C4-2B (cell line): Measurements from ENCODE around the gene WNT7B.

Experiments used
- H3K27ac ChIP-seq: fragments of 450-650 bp; 2 replicates; pipeline ENCODE4 v1.5.1; 2017
- ZFX ChIP-seq: fragments of 450-650 bp; IDR thresholded peaks from 2 replicates; pipeline ENCODE4 v1.6.1; 2017
- TF ChIP-seq, protein P1 (sequence below): fragments of 450-650 bp; conservative IDR thresholded peaks from 2 replicates; pipeline ENCODE4 v1.5.1; 2017; ENCODE audit warnings: mild to moderate bottlenecking

Gene WNT7B

GRCh38 chr22:45933506-45934167, 43.3 kb downstream of the WNT7B start:
- H3K27ac ChIP-seq: no peak overlapping the region
- TF ChIP-seq, protein P1, sequence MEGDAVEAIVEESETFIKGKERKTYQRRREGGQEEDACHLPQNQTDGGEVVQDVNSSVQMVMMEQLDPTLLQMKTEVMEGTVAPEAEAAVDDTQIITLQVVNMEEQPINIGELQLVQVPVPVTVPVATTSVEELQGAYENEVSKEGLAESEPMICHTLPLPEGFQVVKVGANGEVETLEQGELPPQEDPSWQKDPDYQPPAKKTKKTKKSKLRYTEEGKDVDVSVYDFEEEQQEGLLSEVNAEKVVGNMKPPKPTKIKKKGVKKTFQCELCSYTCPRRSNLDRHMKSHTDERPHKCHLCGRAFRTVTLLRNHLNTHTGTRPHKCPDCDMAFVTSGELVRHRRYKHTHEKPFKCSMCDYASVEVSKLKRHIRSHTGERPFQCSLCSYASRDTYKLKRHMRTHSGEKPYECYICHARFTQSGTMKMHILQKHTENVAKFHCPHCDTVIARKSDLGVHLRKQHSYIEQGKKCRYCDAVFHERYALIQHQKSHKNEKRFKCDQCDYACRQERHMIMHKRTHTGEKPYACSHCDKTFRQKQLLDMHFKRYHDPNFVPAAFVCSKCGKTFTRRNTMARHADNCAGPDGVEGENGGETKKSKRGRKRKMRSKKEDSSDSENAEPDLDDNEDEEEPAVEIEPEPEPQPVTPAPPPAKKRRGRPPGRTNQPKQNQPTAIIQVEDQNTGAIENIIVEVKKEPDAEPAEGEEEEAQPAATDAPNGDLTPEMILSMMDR: no peak
- no peak for TF ChIP-seq ZFX

GRCh38 chr22:45932071-45932470, 44.9 kb downstream of the WNT7B start:
- TF ChIP-seq, protein P1: no peak
- TF ChIP-seq ZFX: no peak
- H3K27ac ChIP-seq: no peak overlapping the region

DNA sequence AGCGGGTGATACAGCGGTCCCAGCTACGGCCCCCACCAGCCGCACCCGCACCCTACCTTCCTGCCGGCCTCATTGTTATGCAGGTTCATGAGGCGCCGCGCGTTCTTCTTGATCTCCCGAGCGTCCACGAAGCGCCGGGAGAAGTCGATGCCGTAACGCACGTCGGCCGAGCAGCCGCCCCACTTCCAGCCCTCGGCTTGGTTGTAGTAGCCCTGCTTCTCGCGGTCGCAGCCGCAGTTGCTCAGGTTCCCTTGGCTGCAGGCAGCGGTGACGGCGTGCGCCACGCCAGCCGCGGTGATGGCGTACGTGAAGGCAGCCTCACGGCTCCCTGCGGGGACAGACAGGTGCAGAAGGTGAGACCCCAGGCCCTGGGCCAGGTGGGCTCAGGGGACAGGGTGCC, 45.9 kb downstream of the WNT7B start:
- no peak overlapping the region for H3K27ac ChIP-seq

GRCh38 chr22:45930324-45930723, 46.6 kb downstream of the WNT7B start:
- H3K27ac ChIP-seq: no peak overlapping the region
- TF ChIP-seq, protein P1: no peak
- TF ChIP-seq ZFX: no peak

More for the DNA sequence above, 45.9 kb downstream of the WNT7B start:
- TF ChIP-seq, protein P1: no peak
- no peak for TF ChIP-seq ZFX

- TF ChIP-seq, protein P1: no peak
- TF ChIP-seq ZFX: no peak
- no peak overlapping the region for H3K27ac ChIP-seq
These were observed 47.3 kb downstream of the WNT7B start for GRCh38 chr22:45929649-45930048.

DNA sequence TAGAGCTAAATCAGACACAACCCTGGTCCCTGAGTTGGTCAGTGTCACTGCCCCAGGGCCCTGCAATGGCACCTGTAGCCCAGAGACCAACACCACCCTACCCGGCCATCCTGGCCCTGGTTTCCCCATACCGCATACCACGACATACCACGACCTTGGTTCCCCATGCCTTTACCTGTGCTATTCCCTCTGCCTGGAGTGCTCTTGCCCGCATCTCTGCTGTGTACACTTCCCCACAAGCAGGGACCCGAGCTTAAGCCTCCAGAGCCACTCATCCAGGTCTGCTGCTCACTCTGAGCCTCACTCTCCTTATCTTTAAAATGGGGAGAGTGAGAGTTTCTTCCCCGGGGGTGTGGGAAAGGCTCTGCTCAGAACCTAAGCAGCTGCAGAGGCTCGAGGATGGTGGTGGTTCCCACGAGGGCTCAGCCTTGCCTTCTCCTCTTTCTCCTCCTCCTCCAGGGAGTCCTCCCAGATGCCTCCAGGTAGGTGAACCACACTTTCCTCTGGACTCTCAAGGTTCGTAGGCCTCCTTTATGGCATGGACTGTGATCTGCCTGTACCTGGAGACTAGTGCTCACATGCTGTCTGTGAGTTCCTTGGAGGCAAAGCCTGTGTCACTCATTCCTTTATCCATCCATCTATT, 48.1 kb downstream of the WNT7B start:
- TF ChIP-seq, protein P1: no peak
- TF ChIP-seq ZFX: no peak
- no peak overlapping the region for H3K27ac ChIP-seq

DNA sequence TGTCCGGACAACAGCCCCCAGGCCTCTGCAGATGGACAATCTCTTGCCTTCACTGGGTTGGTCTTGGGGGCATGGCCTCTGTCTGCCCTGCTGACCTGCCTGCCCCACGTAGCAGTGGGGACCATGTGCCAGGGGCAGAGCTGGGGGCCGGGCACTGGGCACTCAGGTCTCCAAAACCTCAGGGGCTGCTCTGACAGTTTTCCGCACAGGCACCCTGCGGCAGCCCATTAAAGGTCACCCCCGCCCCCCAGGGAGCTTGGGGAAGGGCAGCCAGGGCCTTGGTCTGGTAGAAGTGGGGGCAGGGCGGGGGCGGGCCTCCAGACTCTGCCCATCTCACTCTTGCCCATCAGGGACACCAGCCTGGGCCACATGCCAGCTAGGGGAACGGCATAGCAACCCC, 49.9 kb downstream of the WNT7B start:
- no peak for TF ChIP-seq ZFX
- TF ChIP-seq, protein P1: no peak
- no peak overlapping the region for H3K27ac ChIP-seq
